SK-N-MC (cell line): Measurements from ENCODE around the gene IL9R.
"Not testable (repeated sequence)": the region's sequence is repeated elsewhere in the genome, so short reads cannot be mapped to it uniquely, and the experiment has no call there.

ENCODE experiments used
- EZH2 ChIP-seq: fragments of 200-600 bp; sonication (generic); IDR thresholded peaks from one replicate; pipeline ENCODE4 v1.6.1; 2017; ENCODE audit warnings: antibody characterized with exemption
- FOXP2 ChIP-seq: optimal IDR thresholded peaks from 2 replicates; pipeline ENCODE3; 2011; ENCODE audit warnings: mild to moderate bottlenecking, moderate library complexity; ENCODE audit not compliant: insufficient read depth; ENCODE audit errors: extremely low read length, control extremely low read depth
- POLR2AphosphoS5 ChIP-seq: IDR thresholded peaks from 2 replicates; pipeline ENCODE4 v1.6.1; 2012; ENCODE audit warnings: mild to moderate bottlenecking, low read depth, low read length, borderline replicate concordance

DNA sequence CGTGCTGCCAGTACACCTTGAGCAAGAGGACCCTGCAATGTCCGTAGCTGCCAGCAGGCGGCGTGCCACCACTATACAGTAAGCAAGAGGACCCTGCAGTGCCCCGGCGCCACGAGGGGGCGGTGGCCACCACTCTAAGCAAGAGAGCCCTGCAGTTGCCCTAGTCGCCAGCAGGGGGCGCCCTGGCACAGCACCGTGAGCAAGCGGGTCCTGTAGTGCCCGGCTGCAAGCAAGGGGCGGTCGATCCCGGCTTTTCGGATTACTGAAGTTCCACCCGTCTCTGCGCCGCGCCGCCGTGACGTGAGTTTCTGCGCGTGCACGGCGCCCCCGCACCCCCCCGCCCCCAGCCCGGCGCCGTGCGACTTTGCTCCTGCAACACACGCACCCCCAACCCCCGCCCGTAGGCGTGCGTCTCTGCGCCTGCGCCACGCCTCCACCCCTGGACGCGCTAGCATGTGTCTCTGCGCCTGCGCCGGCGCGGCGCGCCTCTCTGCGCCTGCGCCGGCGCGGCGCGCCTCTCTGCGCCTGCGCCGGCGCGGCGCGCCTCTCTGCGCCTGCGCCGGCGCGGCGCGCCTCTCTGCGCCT, 31.2 kb downstream of the IL9R start:
- TF ChIP-seq EZH2, POLR2AphosphoS5, FOXP2: not testable (repeated sequence)
